Measurements from ENCODE around the gene AKAP11.

AKAP11 gene

GRCh38 chr13:42350141-42350540, 78.2 kb downstream of the AKAP11 start:
- intact Hi-C loops (cut with DNase I; ENCODE audit: low total_unique reads) = no loop called here
- no peak overlapping the region for H3K4me3 ChIP-seq
- H3K4me1 ChIP-seq = no peaks in the 10 kb centered on the region
- no peaks in the 10 kb centered on the region for H3K27me3 ChIP-seq
- no peaks in the 10 kb centered on the region for H3K9me3 ChIP-seq
- no peak overlapping the region for H3K27ac ChIP-seq
- H3K36me3 ChIP-seq = no peaks in the 10 kb centered on the region
- TF ChIP-seq, protein P1, sequence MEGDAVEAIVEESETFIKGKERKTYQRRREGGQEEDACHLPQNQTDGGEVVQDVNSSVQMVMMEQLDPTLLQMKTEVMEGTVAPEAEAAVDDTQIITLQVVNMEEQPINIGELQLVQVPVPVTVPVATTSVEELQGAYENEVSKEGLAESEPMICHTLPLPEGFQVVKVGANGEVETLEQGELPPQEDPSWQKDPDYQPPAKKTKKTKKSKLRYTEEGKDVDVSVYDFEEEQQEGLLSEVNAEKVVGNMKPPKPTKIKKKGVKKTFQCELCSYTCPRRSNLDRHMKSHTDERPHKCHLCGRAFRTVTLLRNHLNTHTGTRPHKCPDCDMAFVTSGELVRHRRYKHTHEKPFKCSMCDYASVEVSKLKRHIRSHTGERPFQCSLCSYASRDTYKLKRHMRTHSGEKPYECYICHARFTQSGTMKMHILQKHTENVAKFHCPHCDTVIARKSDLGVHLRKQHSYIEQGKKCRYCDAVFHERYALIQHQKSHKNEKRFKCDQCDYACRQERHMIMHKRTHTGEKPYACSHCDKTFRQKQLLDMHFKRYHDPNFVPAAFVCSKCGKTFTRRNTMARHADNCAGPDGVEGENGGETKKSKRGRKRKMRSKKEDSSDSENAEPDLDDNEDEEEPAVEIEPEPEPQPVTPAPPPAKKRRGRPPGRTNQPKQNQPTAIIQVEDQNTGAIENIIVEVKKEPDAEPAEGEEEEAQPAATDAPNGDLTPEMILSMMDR (IDR thresholded peaks at IDR 0.05) = no peak
- no peak for DNase-seq

- intact Hi-C loops (cut with DNase I; ENCODE audit: low total_unique reads) = no loop called here
- Histone ChIP-seq H3K27ac (no peak overlapping the region), H3K27me3 (no peaks in the 10 kb centered on the region), H3K36me3 (no peaks in the 10 kb centered on the region), H3K4me3 (no peak overlapping the region), H3K9me3 (no peaks in the 10 kb centered on the region), H3K4me1 (no peaks in the 10 kb centered on the region)
- TF ChIP-seq, protein P1 (IDR thresholded peaks at IDR 0.05) = no peak
- DNase-seq = no peak
Measured at GRCh38 chr13:42354241-42355091, 82.5 kb downstream of the AKAP11 start.

- Histone ChIP-seq H3K9me3 (no peaks in the 10 kb centered on the region), H3K27ac (no peak overlapping the region), H3K27me3 (no peaks in the 10 kb centered on the region), H3K4me3 (no peak overlapping the region), H3K4me1 (no peaks in the 10 kb centered on the region), H3K36me3 (no peaks in the 10 kb centered on the region)
- TF ChIP-seq, protein P1 (IDR thresholded peaks at IDR 0.05) = no peak
- DNase-seq = no peak
- intact Hi-C loops (cut with DNase I; ENCODE audit: low total_unique reads) = no loop called here
Measured at GRCh38 chr13:42355092-42355485, 83.1 kb downstream of the AKAP11 start.

DNA sequence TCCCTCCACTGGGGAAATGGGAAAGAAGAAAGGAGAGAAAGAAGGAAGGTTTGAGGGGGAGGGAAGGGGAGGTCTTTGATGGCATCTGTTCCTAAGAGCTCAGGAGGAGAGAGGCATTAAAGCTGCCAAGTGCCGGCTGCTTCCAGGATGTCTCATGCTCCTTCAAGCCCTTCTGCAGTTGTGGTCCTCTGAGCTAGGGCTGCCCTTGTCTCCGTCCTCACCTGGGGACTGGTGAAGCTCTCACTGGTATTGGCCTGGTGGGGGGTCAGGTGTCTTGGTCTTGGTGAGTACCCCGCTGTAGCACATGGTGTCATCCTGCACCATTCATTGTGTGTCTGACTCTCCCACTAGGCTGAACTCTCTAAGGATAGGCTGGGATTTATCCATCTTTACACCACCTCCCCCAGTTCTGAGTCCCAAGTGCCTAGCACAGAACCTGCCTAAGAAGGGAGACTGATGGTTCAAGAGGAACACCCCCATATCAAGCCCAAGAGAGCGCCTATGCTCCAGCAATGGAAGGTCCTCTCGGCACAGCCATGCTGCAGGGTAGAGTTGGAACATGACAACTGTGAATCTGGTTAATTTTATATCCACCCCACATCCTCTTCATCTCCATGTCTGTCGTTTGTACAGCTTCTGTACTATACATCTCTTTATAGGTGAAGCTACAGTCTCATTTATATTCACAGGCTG, 83.7 kb downstream of the AKAP11 start:
- TF ChIP-seq, protein P1 (IDR thresholded peaks at IDR 0.05) = no peak
- Histone ChIP-seq H3K36me3 (no peaks in the 10 kb centered on the region), H3K9me3 (no peaks in the 10 kb centered on the region), H3K27me3 (no peaks in the 10 kb centered on the region), H3K27ac (no peak overlapping the region), H3K4me3 (no peak overlapping the region), H3K4me1 (no peaks in the 10 kb centered on the region)
- intact Hi-C loops (cut with DNase I; ENCODE audit: low total_unique reads) = no loop called here
- no peak for DNase-seq

GRCh38 chr13:42356184-42356575, 84.2 kb downstream of the AKAP11 start:
- Histone ChIP-seq H3K4me3 (no peak overlapping the region), H3K27ac (no peak overlapping the region), H3K27me3 (no peaks in the 10 kb centered on the region), H3K4me1 (no peaks in the 10 kb centered on the region), H3K9me3 (no peaks in the 10 kb centered on the region), H3K36me3 (no peaks in the 10 kb centered on the region)
- DNase-seq = no peak
- TF ChIP-seq, protein P1 (IDR thresholded peaks at IDR 0.05) = no peak
- intact Hi-C loops (cut with DNase I; ENCODE audit: low total_unique reads) = no loop called here
